OCI-LY1 (cell line): Measurements from ENCODE around the gene SUN5.

Experiments
- CTCF ChIP-seq: fragments of 200-600 bp; sonication (generic), shearing (Covaris generic); IDR thresholded peaks from 2 replicates; pipeline ENCODE4 v1.5.1; 2017; ENCODE audit warnings: mild to moderate bottlenecking, antibody characterized with exemption, low read length, moderate library complexity, mixed read lengths
- EZH2 ChIP-seq: fragments of 200-600 bp; sonication (generic), shearing (Covaris generic); IDR thresholded peaks from 2 replicates; pipeline ENCODE4 v1.8.0; 2017; ENCODE audit warnings: borderline replicate concordance, mixed run types, mild to moderate bottlenecking, antibody characterized with exemption, low read length, moderate library complexity, mixed read lengths

- TF ChIP-seq CTCF (no peak), EZH2 (no peak)
Measured at GRCh38 chr20:33015700-33016580, 11.7 kb upstream of the SUN5 start.
